ENCODE data around the gene SUN2.

SUN2 gene

DNA sequence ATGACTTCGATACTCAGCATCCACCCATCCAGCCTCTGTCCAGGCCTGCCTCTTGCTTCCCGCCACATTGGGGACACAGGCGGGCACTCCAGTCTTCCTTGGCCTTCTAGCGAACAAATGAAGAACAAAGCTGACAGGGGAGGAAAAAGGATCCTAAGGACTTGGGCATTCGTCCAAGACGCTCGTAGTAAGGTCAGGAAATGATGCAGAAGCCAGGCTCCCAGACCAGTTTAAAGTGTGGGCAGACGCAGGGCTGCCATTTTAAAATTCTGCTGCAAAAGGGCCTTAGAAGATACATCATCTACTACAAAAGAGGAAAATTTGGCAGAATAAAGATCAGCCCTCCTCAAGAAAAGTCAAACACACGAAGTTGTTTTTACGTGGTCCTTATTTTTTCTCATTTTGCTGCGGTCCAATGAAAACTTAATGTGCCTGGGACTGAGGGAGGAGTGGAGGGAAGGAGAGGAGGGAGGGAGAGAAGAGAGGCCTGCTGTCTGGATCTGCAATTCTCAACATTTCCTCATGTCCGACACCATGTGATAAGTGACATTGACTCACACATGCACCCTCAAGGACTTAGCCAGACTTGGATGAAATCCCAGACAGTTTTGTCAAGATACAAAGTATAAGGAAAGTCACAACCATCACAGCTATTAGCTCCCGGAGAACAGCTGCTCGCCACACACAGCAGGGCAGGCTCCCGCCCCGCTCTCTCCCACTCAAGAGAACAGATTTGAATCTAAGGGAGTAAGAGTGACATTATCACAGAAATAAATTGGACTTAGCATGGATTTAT, 32.4 kb upstream of the SUN2 start:
- H3K4me3 ChIP-seq (ENCODE audit: low read depth, low read length) = no peak overlapping the region
- no peak for DNase-seq (ENCODE audit: low read depth)

GRCh38 chr22:38786631-38787030, 30.8 kb upstream of the SUN2 start:
- no peak overlapping the region for H3K4me3 ChIP-seq (ENCODE audit: low read depth, low read length)
- TF ChIP-seq, protein P1, sequence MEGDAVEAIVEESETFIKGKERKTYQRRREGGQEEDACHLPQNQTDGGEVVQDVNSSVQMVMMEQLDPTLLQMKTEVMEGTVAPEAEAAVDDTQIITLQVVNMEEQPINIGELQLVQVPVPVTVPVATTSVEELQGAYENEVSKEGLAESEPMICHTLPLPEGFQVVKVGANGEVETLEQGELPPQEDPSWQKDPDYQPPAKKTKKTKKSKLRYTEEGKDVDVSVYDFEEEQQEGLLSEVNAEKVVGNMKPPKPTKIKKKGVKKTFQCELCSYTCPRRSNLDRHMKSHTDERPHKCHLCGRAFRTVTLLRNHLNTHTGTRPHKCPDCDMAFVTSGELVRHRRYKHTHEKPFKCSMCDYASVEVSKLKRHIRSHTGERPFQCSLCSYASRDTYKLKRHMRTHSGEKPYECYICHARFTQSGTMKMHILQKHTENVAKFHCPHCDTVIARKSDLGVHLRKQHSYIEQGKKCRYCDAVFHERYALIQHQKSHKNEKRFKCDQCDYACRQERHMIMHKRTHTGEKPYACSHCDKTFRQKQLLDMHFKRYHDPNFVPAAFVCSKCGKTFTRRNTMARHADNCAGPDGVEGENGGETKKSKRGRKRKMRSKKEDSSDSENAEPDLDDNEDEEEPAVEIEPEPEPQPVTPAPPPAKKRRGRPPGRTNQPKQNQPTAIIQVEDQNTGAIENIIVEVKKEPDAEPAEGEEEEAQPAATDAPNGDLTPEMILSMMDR (IDR thresholded peaks at IDR 0.05; ENCODE audit: low read depth, low read length, missing control alignments) = no peak
- no peak for DNase-seq (ENCODE audit: low read depth)

More for the DNA sequence above, 32.4 kb upstream of the SUN2 start:
- TF ChIP-seq, protein P1 (IDR thresholded peaks at IDR 0.05; ENCODE audit: low read depth, low read length, missing control alignments) = no peak

DNA sequence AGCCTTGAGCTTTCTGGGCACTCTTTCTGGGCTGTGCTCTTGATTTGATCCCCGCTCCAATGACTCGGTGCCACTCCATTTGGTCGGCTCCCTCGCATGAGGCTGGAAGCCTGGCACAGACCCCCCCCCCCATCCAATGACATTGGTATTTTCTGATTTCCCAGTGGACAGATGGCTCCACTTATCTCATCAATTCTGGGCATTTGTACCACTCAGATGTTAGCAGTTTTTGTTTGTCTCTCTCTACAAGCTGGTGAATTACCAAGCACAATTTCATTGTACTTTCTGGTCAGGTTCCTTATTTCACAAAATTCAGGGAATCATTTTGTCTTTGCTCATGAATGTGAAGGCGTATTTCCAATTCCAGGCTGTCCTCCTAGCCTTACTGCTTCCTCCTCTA, 29.1 kb upstream of the SUN2 start:
- DNase-seq (ENCODE audit: low read depth) = no peak
- TF ChIP-seq, protein P1 (IDR thresholded peaks at IDR 0.05; ENCODE audit: low read depth, low read length, missing control alignments) = no peak
- no peak overlapping the region for H3K4me3 ChIP-seq (ENCODE audit: low read depth, low read length)

- DNase-seq (ENCODE audit: low read depth) = no peak
- no peak overlapping the region for H3K4me3 ChIP-seq (ENCODE audit: low read depth, low read length)
- TF ChIP-seq, protein P1 (IDR thresholded peaks at IDR 0.05; ENCODE audit: low read depth, low read length, missing control alignments) = no peak
These were observed 28.2 kb upstream of the SUN2 start for GRCh38 chr22:38784035-38784434.

- DNase-seq (ENCODE audit: low read depth) = no peak
- no peak overlapping the region for H3K4me3 ChIP-seq (ENCODE audit: low read depth, low read length)
- TF ChIP-seq, protein P1 (IDR thresholded peaks at IDR 0.05; ENCODE audit: low read depth, low read length, missing control alignments) = no peak
These were observed 27.4 kb upstream of the SUN2 start for GRCh38 chr22:38783095-38783615.

DNA sequence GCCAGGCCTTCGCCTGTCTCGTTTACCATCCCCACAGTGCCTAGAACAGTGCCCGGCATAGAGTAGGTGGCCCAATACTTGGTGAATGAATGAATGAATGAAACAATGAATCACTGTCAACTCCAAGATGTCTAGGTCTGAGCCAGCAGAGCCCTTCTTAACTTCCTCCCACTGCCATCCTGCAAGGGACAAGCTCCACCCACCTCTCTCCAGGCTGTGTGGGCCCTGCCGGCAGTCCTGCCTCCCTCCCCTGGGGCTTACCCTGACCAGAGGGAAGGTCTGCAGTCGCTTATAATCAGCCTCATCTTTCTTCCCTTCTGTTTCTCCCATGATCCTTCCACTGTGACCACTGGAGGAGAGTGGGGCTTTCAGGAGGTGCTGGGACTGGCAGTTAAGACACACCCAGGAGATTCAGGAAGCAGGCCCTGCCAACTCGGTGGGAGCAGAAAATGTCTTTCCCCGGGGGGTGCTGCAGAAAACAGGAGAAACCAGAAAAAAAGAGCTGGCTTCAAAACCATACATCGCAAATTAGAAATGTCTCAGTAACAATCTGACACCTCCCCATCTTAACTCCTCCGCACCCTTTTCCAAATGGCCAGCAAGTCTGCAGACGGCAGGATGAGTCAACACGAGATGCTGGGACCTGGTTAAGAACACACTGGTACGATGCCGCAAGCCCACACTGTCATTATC, 26.8 kb upstream of the SUN2 start:
- no peak overlapping the region for H3K4me3 ChIP-seq (ENCODE audit: low read depth, low read length)
- TF ChIP-seq, protein P1 (IDR thresholded peaks at IDR 0.05; ENCODE audit: low read depth, low read length, missing control alignments) = no peak
- DNase-seq (ENCODE audit: low read depth) = no peak
